ENCODE results near the gene NUP42. TPM values are rescaled to one million over a fixed set of nuclear protein-coding genes. Genes with fewer than 3 reads are reported as not detected.
"Not testable (repeated sequence)": the region's sequence is repeated elsewhere in the genome, so short reads cannot be mapped to it uniquely, and the experiment has no call there.

Gene NUP42
- total and polyA plus RNA-seq, 8 donors = 23.3 to 82.4 (median 62.7) TPM

- intact Hi-C loops (cut with DNase I) = no loop called here
- DNase-seq (no peak), ATAC-seq (no peak)
- H3K27ac ChIP-seq = no peak overlapping the region
- peaks cover 0 to 7% of the 10 kb centered on the region in 2 donors for H3K4me1 ChIP-seq
- no peaks in the 10 kb centered on the region for H3K36me3 ChIP-seq
- no peak for TF ChIP-seq CTCF (IDR thresholded peaks at IDR 0.05)
- H3K9me3 ChIP-seq = no peaks in the 10 kb centered on the region
- H3K27me3 ChIP-seq = peaks cover 0 to 8% of the 10 kb centered on the region in 2 donors
- no peak overlapping the region for H3K4me3 ChIP-seq
Observed at GRCh38 chr7:23214938-23215337, 33.1 kb downstream of the NUP42 start.

- peak; percentile 71 for ATAC-seq
- peak in 1 of 4 donors; percentile 85 for DNase-seq
- no peaks in the 10 kb centered on the region for H3K27me3 ChIP-seq
- peak overlapping the region in 1 of 2 donors; percentile 54 for H3K27ac ChIP-seq
- no peak overlapping the region for H3K4me3 ChIP-seq
- H3K4me1 ChIP-seq = no peaks in the 10 kb centered on the region
- TF ChIP-seq CTCF (IDR thresholded peaks at IDR 0.05) = no peak
- H3K9me3 ChIP-seq = no peaks in the 10 kb centered on the region
- H3K36me3 ChIP-seq = no peaks in the 10 kb centered on the region
- intact Hi-C loops (cut with DNase I) = no loop called here
Observed at GRCh38 chr7:23216021-23216420, 34.2 kb downstream of the NUP42 start.

DNA sequence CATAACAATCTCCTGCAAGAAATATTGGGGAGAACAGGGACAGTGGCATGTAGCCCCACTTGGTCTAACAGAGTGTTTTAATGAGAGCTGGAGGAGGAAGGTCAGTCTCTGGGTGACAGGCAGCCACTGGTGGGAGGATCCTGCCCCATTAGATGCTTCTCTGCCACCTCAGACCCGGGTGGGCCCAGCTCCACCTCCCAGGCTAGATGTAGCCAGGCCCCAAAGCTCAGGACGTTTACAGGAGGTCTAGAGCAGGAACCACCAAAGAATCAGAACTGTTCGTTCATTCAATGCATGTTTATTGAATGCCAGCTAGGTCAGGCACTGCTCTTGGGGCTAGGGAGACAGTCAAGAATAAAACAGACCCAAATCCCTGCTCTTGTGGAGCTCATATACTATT lies 36.3 kb downstream of the NUP42 start:
- no peak for TF ChIP-seq CTCF (IDR thresholded peaks at IDR 0.05)
- Histone ChIP-seq H3K9me3 (no peaks in the 10 kb centered on the region), H3K36me3 (no peaks in the 10 kb centered on the region), H3K4me3 (no peak overlapping the region), H3K27me3 (no peaks in the 10 kb centered on the region), H3K27ac (no peak overlapping the region), H3K4me1 (no peaks in the 10 kb centered on the region)
- ATAC-seq (no peak), DNase-seq (no peak)
- intact Hi-C loops (cut with DNase I) = no loop called here

GRCh38 chr7:23220690-23221305 lies 39.0 kb downstream of the NUP42 start:
- H3K27ac ChIP-seq = no peak overlapping the region
- DNase-seq (no peak), ATAC-seq (no peak)
- no peaks in the 10 kb centered on the region for H3K27me3 ChIP-seq
- TF ChIP-seq CTCF (IDR thresholded peaks at IDR 0.05) = no peak
- H3K36me3 ChIP-seq = no peaks in the 10 kb centered on the region
- H3K4me1 ChIP-seq = no peaks in the 10 kb centered on the region
- no peaks in the 10 kb centered on the region for H3K9me3 ChIP-seq
- intact Hi-C loops (cut with DNase I) = no loop called here
- H3K4me3 ChIP-seq = no peak overlapping the region

- Histone ChIP-seq H3K9me3 (no peaks in the 10 kb centered on the region), H3K4me1 (no peaks in the 10 kb centered on the region), H3K27ac (no peak overlapping the region), H3K36me3 (no peaks in the 10 kb centered on the region), H3K4me3 (no peak overlapping the region), H3K27me3 (no peaks in the 10 kb centered on the region)
- TF ChIP-seq CTCF (IDR thresholded peaks at IDR 0.05) = no peak
- no peak for ATAC-seq
- intact Hi-C loops (cut with DNase I) = no loop called here
- peak in 1 of 4 donors; percentile 40 for DNase-seq
Observed at GRCh38 chr7:23222439-23223030, 40.7 kb downstream of the NUP42 start.

- H3K4me1 ChIP-seq; H3K27ac ChIP-seq; H3K36me3 ChIP-seq; intact Hi-C loops (cut with DNase I); H3K4me3 ChIP-seq; H3K27me3 ChIP-seq; ATAC-seq; DNase-seq; H3K9me3 ChIP-seq: not testable (repeated sequence)
Observed at GRCh38 chr7:23224364-23224763, 42.5 kb downstream of the NUP42 start.

Data from left lung (tissue), 10 donors.